K562 (cell line): ENCODE data around the gene TKT. TPM values are rescaled to one million over a fixed set of nuclear protein-coding genes. Genes with fewer than 3 reads are reported as not detected.
A peak's percentile ranks its signal among the peaks of the same experiment; 100 is the strongest.

ENCODE experiments used
- BRF1 ChIP-seq: IDR thresholded peaks from 3 replicates; pipeline ENCODE4 v1.6.1; 2011; ENCODE audit warnings: borderline replicate concordance, mild to moderate bottlenecking; ENCODE audit not compliant: insufficient read length; ENCODE audit errors: extremely low read depth
- CBX3 ChIP-seq, 2 experiments: IDR thresholded peaks; 1 replicate in 1 of 2; 2 replicates in 1 of 2; pipeline ENCODE4 v1.6.1; 2012; ENCODE audit warnings: inconsistent platforms in 2 of 2, low read length in 2 of 2, borderline replicate concordance in 1 of 2, control low read depth in 1 of 2
- COPS2 ChIP-seq: fragments of 450-650 bp; conservative IDR thresholded peaks from 2 replicates; pipeline ENCODE4 v1.6.1; 2016; ENCODE audit warnings: mild to moderate bottlenecking, moderate library complexity
- ETV6 ChIP-seq, 3 experiments: fragments of 150-350 bp in 1 of 3; sonication (generic) in 1 of 3; formaldehyde crosslinking in 1 of 3; IDR thresholded peaks; 2 replicates each; pipeline versions ENCODE4 v1.6.1 to v1.8.0; 2014 to 2022; ENCODE audit warnings: borderline replicate concordance in 2 of 3, low read depth in 2 of 3, antibody characterized with exemption in 1 of 3, low read length in 1 of 3, mild to moderate bottlenecking in 1 of 3, missing genetic modification reagents in 1 of 3
- LARP7 ChIP-seq: fragments of 450-650 bp; IDR thresholded peaks from 2 replicates; pipeline ENCODE4 v1.6.1; 2016
- NCOA4 ChIP-seq: fragments of 450-650 bp; IDR thresholded peaks from 2 replicates; pipeline ENCODE4 v1.6.1; 2018; ENCODE audit warnings: mild to moderate bottlenecking; ENCODE audit not compliant: partially characterized antibody
- NR2F6 ChIP-seq: fragments of 450-650 bp; formaldehyde crosslinking; IDR thresholded peaks from 2 replicates; pipeline ENCODE4 v1.4.0; 2020; ENCODE audit warnings: mild to moderate bottlenecking
- POLR2A ChIP-seq: fragments of 450-650 bp; conservative IDR thresholded peaks from 2 replicates; pipeline ENCODE4 v1.6.1; 2016
- PTRF ChIP-seq: fragments of 450-650 bp; IDR thresholded peaks from 2 replicates; pipeline ENCODE4 v1.6.1; 2016; ENCODE audit warnings: mild to moderate bottlenecking, missing genetic modification characterization, missing compliant biosample characterization
- SAP30 ChIP-seq: fragments of 200-600 bp; sonication (generic); IDR thresholded peaks from 2 replicates; pipeline ENCODE4 v1.6.1; 2012; ENCODE audit warnings: borderline replicate concordance, low read depth, mild to moderate bottlenecking, moderate library complexity, low read length, control low read depth, inconsistent platforms; ENCODE audit not compliant: insufficient read depth, poor library complexity, severe bottlenecking
- SRSF9 ChIP-seq: fragments of 200-400 bp; formaldehyde crosslinking; IDR thresholded peaks from 2 replicates; pipeline ENCODE4 v1.6.1; 2017; ENCODE audit warnings: low read depth, low read length, borderline replicate concordance
- TCF15 ChIP-seq: fragments of 250-450 bp; sonication (Bioruptor Pico); IDR thresholded peaks from 2 replicates; pipeline ENCODE4 v1.8.0; 2022; ENCODE audit warnings: moderate library complexity, mild to moderate bottlenecking, inconsistent platforms
- ZC3H4 ChIP-seq: sonication (generic); formaldehyde crosslinking; IDR thresholded peaks from 2 replicates; pipeline ENCODE4 v1.9.0; 2021; ENCODE audit warnings: missing genetic modification reagents, borderline replicate concordance
- ZNF133 ChIP-seq: fragments of 250-450 bp; sonication (Bioruptor Pico); IDR thresholded peaks from 2 replicates; pipeline ENCODE4 v1.4.0; 2020; ENCODE audit warnings: mild to moderate bottlenecking
- ZNF79 ChIP-seq: fragments of 250-450 bp; sonication (Bioruptor Pico); IDR thresholded peaks from 2 replicates; pipeline ENCODE4 v1.4.0; 2020; ENCODE audit warnings: low read depth, mild to moderate bottlenecking, moderate library complexity
- polyA plus RNA-seq, 8 experiments: library from polyadenylated mRNA; depleted of rRNA in 4 of 8; stranded (reverse) in 5 of 8; unstranded in 3 of 8; fragments of >200 nt; fragmentation: Nextera tagmentation in 2 of 8; fragmentation: Illumina TruSeq in 1 of 8; extraction: Ambion mirVana in 2 of 8; extraction: Trizol in 1 of 8; gene quantifications; 2 replicates each; pipeline versions ENCODE4 v1.2.1 to v1.2.3, GENCODE V29; 2011 to 2014; ENCODE audit warnings: inconsistent platforms in 1 of 8, missing spikeins in 1 of 8
- total RNA-seq, 7 experiments: library from RNA; depleted of rRNA in 6 of 7; stranded (reverse); fragments of >200 nt in 6 of 7; fragmentation: Illumina TruSeq in 2 of 7; extraction: Trizol in 2 of 7; gene quantifications; 2 replicates each; pipeline versions ENCODE4 v1.2.1 to v1.2.3, GENCODE V29; 2011 to 2021; ENCODE audit warnings: low replicate concordance in 1 of 7
- TF ChIP-seq, protein P1 (sequence below): sonication (generic); formaldehyde crosslinking; IDR thresholded peaks from 2 replicates; pipeline ENCODE4 v1.8.0; 2022; ENCODE audit warnings: missing genetic modification reagents, mild to moderate bottlenecking, moderate library complexity, borderline replicate concordance
- TF ChIP-seq, protein P2 (sequence below): fragments of 450-650 bp; IDR thresholded peaks from 2 replicates; pipeline ENCODE4 v1.7.1; 2018; ENCODE audit warnings: mild to moderate bottlenecking, low read depth; ENCODE audit not compliant: partially characterized antibody
- TF ChIP-seq, protein P3 (sequence below): fragments of 450-650 bp; IDR thresholded peaks from 2 replicates; pipeline ENCODE4 v1.6.1; 2018; ENCODE audit not compliant: partially characterized antibody

Gene TKT
- total and polyA plus RNA-seq, 9 of the 15 experiments (the other 6 are each of a cell fraction or from before 2014, with no cell fraction given): 58.1 to 401 (median 187) TPM

DNA sequence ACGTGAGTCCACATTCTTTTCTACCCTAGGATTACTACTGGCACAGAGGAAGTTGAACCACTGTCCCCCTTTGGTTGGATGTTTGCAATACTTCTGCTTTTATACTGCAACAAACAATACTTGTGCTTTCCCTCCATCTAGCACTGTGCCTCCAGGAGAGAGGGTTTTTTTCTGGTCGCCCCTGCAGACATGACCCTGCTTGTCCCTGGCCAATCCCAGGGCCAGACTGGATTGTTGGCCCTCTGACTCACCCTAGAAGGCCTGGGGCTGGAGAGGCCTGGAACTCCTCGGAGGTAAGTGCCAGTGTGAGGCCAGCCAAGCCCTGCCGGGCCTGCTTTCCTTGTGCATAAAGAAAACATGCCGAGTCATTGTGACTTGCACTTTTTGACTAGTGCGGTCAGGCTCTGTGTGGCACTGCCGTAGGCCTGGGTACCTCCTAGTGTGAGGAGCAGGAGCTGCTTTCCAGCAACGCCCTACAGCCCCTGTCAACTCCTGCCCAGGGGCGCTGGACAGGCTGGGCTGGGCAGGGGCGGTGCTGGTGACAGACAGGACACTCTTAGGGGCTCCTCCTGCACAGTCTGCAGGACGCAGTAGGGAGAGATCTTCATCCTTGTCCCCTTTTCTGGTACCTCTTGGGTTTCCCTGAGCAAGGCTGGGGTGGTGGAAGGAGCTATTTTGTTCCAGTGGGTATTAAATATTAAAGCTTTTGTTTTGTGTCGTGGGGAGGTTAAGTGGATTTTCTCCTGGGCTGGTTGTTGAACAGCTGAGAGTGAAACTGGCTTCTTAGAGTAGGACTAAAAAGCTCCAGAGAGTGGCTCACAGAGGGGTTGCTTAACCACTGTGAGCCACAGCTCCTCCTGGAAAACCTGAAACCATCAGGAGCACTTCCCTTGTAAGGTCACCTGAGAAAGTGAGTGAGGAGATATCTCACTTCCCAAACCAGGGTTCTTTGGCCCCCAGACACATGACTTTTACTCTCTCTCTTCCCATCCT, 14.4 kb upstream of the TKT start (continued):
- TF ChIP-seq BRF1 (no peak), CBX3 (IDR thresholded peaks at IDR 0.05; ENCODE audit: borderline replicate concordance in 1 of 2, low read length in 2 of 2) (no peak), ZNF133 (peak; percentile 28; the same call in 1 of the 2 replicates), TCF15 (CRISPR knock-in tag) (no peak), NR2F6 (CRISPR knock-in tag) (no peak), SRSF9 (no peak), NCOA4 (no peak), PTRF (no peak), POLR2A (peak; percentile 63), COPS2 (no peak), SAP30 (no peak), ZNF79 (no peak), LARP7 (no peak), ETV6 (IDR thresholded peaks at IDR 0.05; ENCODE audit: borderline replicate concordance in 1 of 2, low read depth in 2 of 2, low read length in 1 of 2) (no peak), ETV6 (CRISPR knock-in tag; IDR thresholded peaks at IDR 0.05; ENCODE audit: borderline replicate concordance) (no peak), ZC3H4 (no peak)
- TF ChIP-seq, protein P1, sequence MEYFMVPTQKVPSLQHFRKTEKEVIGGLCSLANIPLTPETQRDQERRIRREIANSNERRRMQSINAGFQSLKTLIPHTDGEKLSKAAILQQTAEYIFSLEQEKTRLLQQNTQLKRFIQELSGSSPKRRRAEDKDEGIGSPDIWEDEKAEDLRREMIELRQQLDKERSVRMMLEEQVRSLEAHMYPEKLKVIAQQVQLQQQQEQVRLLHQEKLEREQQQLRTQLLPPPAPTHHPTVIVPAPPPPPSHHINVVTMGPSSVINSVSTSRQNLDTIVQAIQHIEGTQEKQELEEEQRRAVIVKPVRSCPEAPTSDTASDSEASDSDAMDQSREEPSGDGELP (CRISPR knock-in tag): peak; percentile 42; the same call in 1 of the 2 replicates
- TF ChIP-seq, protein P2, sequence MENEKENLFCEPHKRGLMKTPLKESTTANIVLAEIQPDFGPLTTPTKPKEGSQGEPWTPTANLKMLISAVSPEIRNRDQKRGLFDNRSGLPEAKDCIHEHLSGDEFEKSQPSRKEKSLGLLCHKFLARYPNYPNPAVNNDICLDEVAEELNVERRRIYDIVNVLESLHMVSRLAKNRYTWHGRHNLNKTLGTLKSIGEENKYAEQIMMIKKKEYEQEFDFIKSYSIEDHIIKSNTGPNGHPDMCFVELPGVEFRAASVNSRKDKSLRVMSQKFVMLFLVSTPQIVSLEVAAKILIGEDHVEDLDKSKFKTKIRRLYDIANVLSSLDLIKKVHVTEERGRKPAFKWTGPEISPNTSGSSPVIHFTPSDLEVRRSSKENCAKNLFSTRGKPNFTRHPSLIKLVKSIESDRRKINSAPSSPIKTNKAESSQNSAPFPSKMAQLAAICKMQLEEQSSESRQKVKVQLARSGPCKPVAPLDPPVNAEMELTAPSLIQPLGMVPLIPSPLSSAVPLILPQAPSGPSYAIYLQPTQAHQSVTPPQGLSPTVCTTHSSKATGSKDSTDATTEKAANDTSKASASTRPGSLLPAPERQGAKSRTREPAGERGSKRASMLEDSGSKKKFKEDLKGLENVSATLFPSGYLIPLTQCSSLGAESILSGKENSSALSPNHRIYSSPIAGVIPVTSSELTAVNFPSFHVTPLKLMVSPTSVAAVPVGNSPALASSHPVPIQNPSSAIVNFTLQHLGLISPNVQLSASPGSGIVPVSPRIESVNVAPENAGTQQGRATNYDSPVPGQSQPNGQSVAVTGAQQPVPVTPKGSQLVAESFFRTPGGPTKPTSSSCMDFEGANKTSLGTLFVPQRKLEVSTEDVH: no peak
- TF ChIP-seq, protein P3, sequence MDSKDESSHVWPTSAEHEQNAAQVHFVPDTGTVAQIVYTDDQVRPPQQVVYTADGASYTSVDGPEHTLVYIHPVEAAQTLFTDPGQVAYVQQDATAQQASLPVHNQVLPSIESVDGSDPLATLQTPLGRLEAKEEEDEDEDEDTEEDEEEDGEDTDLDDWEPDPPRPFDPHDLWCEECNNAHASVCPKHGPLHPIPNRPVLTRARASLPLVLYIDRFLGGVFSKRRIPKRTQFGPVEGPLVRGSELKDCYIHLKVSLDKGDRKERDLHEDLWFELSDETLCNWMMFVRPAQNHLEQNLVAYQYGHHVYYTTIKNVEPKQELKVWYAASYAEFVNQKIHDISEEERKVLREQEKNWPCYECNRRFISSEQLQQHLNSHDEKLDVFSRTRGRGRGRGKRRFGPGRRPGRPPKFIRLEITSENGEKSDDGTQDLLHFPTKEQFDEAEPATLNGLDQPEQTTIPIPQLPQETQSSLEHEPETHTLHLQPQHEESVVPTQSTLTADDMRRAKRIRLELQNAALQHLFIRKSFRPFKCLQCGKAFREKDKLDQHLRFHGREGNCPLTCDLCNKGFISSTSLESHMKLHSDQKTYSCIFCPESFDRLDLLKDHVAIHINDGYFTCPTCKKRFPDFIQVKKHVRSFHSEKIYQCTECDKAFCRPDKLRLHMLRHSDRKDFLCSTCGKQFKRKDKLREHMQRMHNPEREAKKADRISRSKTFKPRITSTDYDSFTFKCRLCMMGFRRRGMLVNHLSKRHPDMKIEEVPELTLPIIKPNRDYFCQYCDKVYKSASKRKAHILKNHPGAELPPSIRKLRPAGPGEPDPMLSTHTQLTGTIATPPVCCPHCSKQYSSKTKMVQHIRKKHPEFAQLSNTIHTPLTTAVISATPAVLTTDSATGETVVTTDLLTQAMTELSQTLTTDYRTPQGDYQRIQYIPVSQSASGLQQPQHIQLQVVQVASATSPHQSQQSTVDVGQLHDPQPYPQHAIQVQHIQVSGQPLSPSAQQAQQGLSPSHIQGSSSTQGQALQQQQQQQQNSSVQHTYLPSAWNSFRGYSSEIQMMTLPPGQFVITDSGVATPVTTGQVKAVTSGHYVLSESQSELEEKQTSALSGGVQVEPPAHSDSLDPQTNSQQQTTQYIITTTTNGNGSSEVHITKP: no peak
